HepG2 (cell line): ENCODE results near the gene MAN1C1. TPM values are rescaled to one million over a fixed set of nuclear protein-coding genes. Genes with fewer than 3 reads are reported as not detected.

Experiments
- ATAC-seq: fragments of 200-7000 bp; cut with Tn5 transposase; 3 replicates; pipeline ENCODE4 v1.9.1; 2020; ENCODE audit warnings: mild to moderate bottlenecking, moderate library complexity
- BruUV-seq: library from RNA; stranded (reverse); fragments of 400-500 nt; replicated peaks from 2 replicates; lab custom pipeline; 2021; lab: Mats Ljungman, UMichigan
- CTCF ChIA-PET: fragments of 300-600 bp; formaldehyde crosslinking; extraction: SDS; loops from one replicate; lab custom pipeline; 2021; ENCODE audit warnings: low total read pairs, inconsistent platforms, low intra/inter-chr PET ratio; lab: Yijun Ruan, JAX
- POLR2A ChIA-PET: fragments of 350-600 bp; sonication (Branson Sonifier 250); formaldehyde crosslinking; loops from one replicate; lab custom pipeline; 2020; ENCODE audit warnings: antibody characterized with exemption, inconsistent platforms; lab: Yijun Ruan, JAX
- DNase-seq: peaks from one replicate; pipeline ENCODE4 v3.0.0-alpha.2; 2015; ENCODE audit warnings: low spot score
- FAIRE-seq: peaks from 3 replicates; lab custom pipeline; 2011; peaks lifted over from hg19 to GRCh38; lab: Jason Lieb, UNC
- H2AFZ ChIP-seq: one replicate; pipeline ENCODE4 v1.6.1; 2011; ENCODE audit warnings: low read length, inconsistent platforms
- H3K27ac ChIP-seq: fragments of 300-600 bp; 3 replicates; pipeline ENCODE4 v1.8.0; 2011; ENCODE audit warnings: mixed run types, mild to moderate bottlenecking, mixed read lengths, low read length, inconsistent platforms; ENCODE audit not compliant: insufficient read depth; ENCODE audit errors: extremely low read length
- H3K27me3 ChIP-seq, 2 experiments: fragments of 200-600 bp in 1 of 2; 2 replicates in 1 of 2; 3 replicates in 1 of 2; pipeline versions ENCODE4 v1.6.0 to v1.8.0; 2011; ENCODE audit warnings: low read length in 2 of 2, mild to moderate bottlenecking in 2 of 2, moderate library complexity in 2 of 2, inconsistent platforms in 1 of 2; ENCODE audit not compliant: insufficient read depth in 2 of 2, control insufficient read depth in 1 of 2
- H3K36me3 ChIP-seq, 2 experiments: fragments of 200-600 bp in 1 of 2; replicated peaks in 1 of 2; 2 replicates in 1 of 2; 3 replicates in 1 of 2; pipeline versions ENCODE4 v1.5.1 to v1.8.0; 2011; ENCODE audit warnings: low read length in 2 of 2, inconsistent platforms in 1 of 2; ENCODE audit not compliant: insufficient read depth in 2 of 2, control insufficient read depth in 1 of 2
- H3K4me1 ChIP-seq: 2 replicates; pipeline ENCODE4 v1.5.1; 2012; ENCODE audit warnings: low read length, inconsistent platforms; ENCODE audit not compliant: insufficient read depth
- H3K4me2 ChIP-seq: 2 replicates; pipeline ENCODE4 v1.6.0; 2011; ENCODE audit warnings: low read depth, low read length, inconsistent platforms
- H3K4me3 ChIP-seq, 3 experiments: fragments of 200-600 bp in 1 of 3; sonication (generic), shearing (Covaris generic) in 1 of 3; replicated peaks in 1 of 3; 2 replicates each; pipeline ENCODE4 v1.5.1; 2011 to 2016; ENCODE audit warnings: low read length in 3 of 3, inconsistent platforms in 2 of 3, low read depth in 2 of 3, mild to moderate bottlenecking in 2 of 3, control low read depth in 1 of 3, mixed read lengths in 1 of 3; ENCODE audit not compliant: insufficient read depth in 1 of 3
- H3K79me2 ChIP-seq: one replicate; pipeline ENCODE4 v1.6.1; 2011; ENCODE audit warnings: low read length, inconsistent platforms; ENCODE audit not compliant: insufficient read depth
- H3K9ac ChIP-seq: 2 replicates; pipeline ENCODE4 v1.6.0; 2011; ENCODE audit warnings: mild to moderate bottlenecking, low read depth, low read length, inconsistent platforms; ENCODE audit not compliant: insufficient read depth
- H3K9me3 ChIP-seq: 2 replicates; pipeline ENCODE4 v1.5.1; 2012; ENCODE audit warnings: mild to moderate bottlenecking, low read length
- H4K20me1 ChIP-seq: 2 replicates; pipeline ENCODE4 v1.6.0; 2011; ENCODE audit warnings: inconsistent platforms, mild to moderate bottlenecking, low read length, moderate library complexity; ENCODE audit not compliant: insufficient read depth
- ARID5B ChIP-seq: IDR thresholded peaks from 2 replicates; pipeline ENCODE4 v1.4.0; 2020; ENCODE audit warnings: mild to moderate bottlenecking, missing genetic modification reagents
- BCLAF1 ChIP-seq: fragments of 450-650 bp; IDR thresholded peaks from 2 replicates; pipeline ENCODE4 v1.6.1; 2017; ENCODE audit warnings: mild to moderate bottlenecking
- MAFK ChIP-seq, 2 experiments: IDR thresholded peaks in 1 of 2; conservative IDR thresholded peaks in 1 of 2; 2 replicates each; pipeline ENCODE4 v1.6.1; 2011; ENCODE audit warnings: improper control_type of control experiment in 2 of 2, low read length in 2 of 2
- NCOR1 ChIP-seq: fragments of 200-600 bp; sonication (generic); IDR thresholded peaks from 2 replicates; pipeline ENCODE4 v1.7.0; 2017; ENCODE audit warnings: antibody characterized with exemption, low read length, borderline replicate concordance
- SP1 ChIP-seq, 2 experiments: fragments of 450-650 bp in 1 of 2; sonication (generic) in 1 of 2; formaldehyde crosslinking in 1 of 2; IDR thresholded peaks; 2 replicates each; pipeline versions ENCODE4 v1.4.0 to v1.6.1; 2016 to 2020; ENCODE audit warnings: missing genetic modification reagents in 1 of 2
- TEF ChIP-seq: sonication (generic); formaldehyde crosslinking; IDR thresholded peaks from 2 replicates; pipeline ENCODE4 v1.5.0; 2020; ENCODE audit warnings: missing genetic modification reagents
- ZNF530 ChIP-seq: sonication (generic); formaldehyde crosslinking; IDR thresholded peaks from 2 replicates; pipeline ENCODE4 v1.5.0; 2020; ENCODE audit warnings: low read depth, mild to moderate bottlenecking, missing genetic modification reagents
- ZNF691 ChIP-seq: sonication (generic); formaldehyde crosslinking; IDR thresholded peaks from 2 replicates; pipeline ENCODE4 v1.4.0; 2020; ENCODE audit warnings: missing genetic modification reagents, low read depth, mild to moderate bottlenecking, borderline replicate concordance
- ZNF841 ChIP-seq: sonication (generic); formaldehyde crosslinking; IDR thresholded peaks from 2 replicates; pipeline ENCODE4 v1.8.1; 2023; ENCODE audit warnings: missing genetic modification reagents, borderline replicate concordance
- WGBS: methylation state at CpG from one replicate; pipeline ENCODE4 v1.1.6; 2017; ENCODE audit warnings: low lambda C conversion rate; 5-methylcytosine and 5-hydroxymethylcytosine counted together
- in situ Hi-C: cut with HindIII; loops from 2 replicates; pipeline ENCODE4 v1.10.0; 2017; ENCODE audit warnings: low pct_unique_long_range_greater_than_20kb; ENCODE audit not compliant: extremely low pct_ligation_motif_present
- intact Hi-C: fragments of 100-400 bp; cut with micrococcal nuclease; formaldehyde crosslinking; loops from one replicate; pipeline ENCODE4 v1.10.0; 2022; ENCODE audit not compliant: unreplicated experiment
- polyA plus RNA-seq, 8 experiments: library from polyadenylated mRNA; depleted of rRNA in 3 of 8; stranded (reverse) in 7 of 8; unstranded in 1 of 8; fragments of >200 nt; fragmentation: Illumina TruSeq in 4 of 8; extraction: Trizol in 4 of 8; gene quantifications; 2 replicates each; pipeline versions ENCODE4 v1.2.1 to v1.2.3, GENCODE V29; 2011 to 2016; ENCODE audit warnings: low read depth in 4 of 8, missing spikeins in 1 of 8, mixed read lengths in 1 of 8; ENCODE audit not compliant: insufficient read depth in 1 of 8
- total RNA-seq, 5 experiments: library from RNA; depleted of rRNA; stranded (reverse); fragments of >200 nt; fragmentation: Illumina TruSeq; extraction: Trizol; gene quantifications; 2 replicates each; pipeline ENCODE4 v1.2.3, GENCODE V29; 2016; ENCODE audit warnings: low read depth in 1 of 5

MAN1C1 gene
- total and polyA plus RNA-seq, 2 of the 13 experiments (the other 11 are each of a cell fraction or from before 2014, with no cell fraction given), result 0.18 to 0.49 TPM

- H3K9ac ChIP-seq, result no peak overlapping the region
- ChIA-PET POLR2A (no interaction called here), CTCF (no interaction called here)
- no peaks in the 10 kb centered on the region for H3K9me3 ChIP-seq
- no peaks in the 10 kb centered on the region for H3K79me2 ChIP-seq
- intact Hi-C loops (no loop called here), in situ Hi-C loops (no loop called here)
- no peaks in the 10 kb centered on the region for H4K20me1 ChIP-seq
- ATAC-seq, result no peak
- TF ChIP-seq TEF (CRISPR knock-in tag) (no peak), MAFK (conservative IDR thresholded peaks at IDR 0.05 in 1 of 2, IDR thresholded peaks at IDR 0.05 in 1 of 2; ENCODE audit: low read length in 2 of 2) (no peak)
- H3K27ac ChIP-seq, result no peak overlapping the region
- H3K4me1 ChIP-seq, result peaks cover 7% of the 10 kb centered on the region
- no peak overlapping the region for H3K4me3 ChIP-seq
- BruUV-seq, result no TSS peak
- no peak overlapping the region for H2AFZ ChIP-seq
- no peaks in the 10 kb centered on the region for H3K27me3 ChIP-seq
- H3K4me2 ChIP-seq, result no peak overlapping the region
- WGBS, result 15% methylated on average over 5 of the region's 5 CpGs
- no peak for FAIRE-seq
- no peak for DNase-seq
- H3K36me3 ChIP-seq, result no peaks in the 10 kb centered on the region
These were observed 99.7 kb downstream of the MAN1C1 start for GRCh38 chr1:25716320-25716719.

- DNase-seq (no peak), ATAC-seq (no peak), FAIRE-seq (no peak)
- Histone ChIP-seq H3K4me2 (no peak overlapping the region), H3K9ac (no peak overlapping the region), H3K4me3 (no peak overlapping the region), H3K27me3 (peaks cover 0 to 12% of the 10 kb centered on the region in 2 experiments; a peak in 1 of 5 replicates), H3K79me2 (no peaks in the 10 kb centered on the region), H3K4me1 (no peaks in the 10 kb centered on the region), H3K27ac (no peak overlapping the region), H4K20me1 (no peaks in the 10 kb centered on the region), H3K9me3 (no peaks in the 10 kb centered on the region), H2AFZ (no peak overlapping the region), H3K36me3 (no peaks in the 10 kb centered on the region)
- in situ Hi-C loops, result no loop called here
- ChIA-PET POLR2A (no interaction called here), CTCF (no interaction called here)
- intact Hi-C loops, result no loop called here
- no TSS peak for BruUV-seq
- 90% methylated on average over 2 of the region's 2 CpGs for WGBS
- TF ChIP-seq ARID5B (CRISPR knock-in tag) (no peak), ZNF691 (no peak), ZNF841 (no peak), NCOR1 (no peak), ZNF530 (CRISPR knock-in tag) (no peak), BCLAF1 (no peak), SP1 (IDR thresholded peaks at IDR 0.05) (no peak), SP1 (CRISPR knock-in tag; IDR thresholded peaks at IDR 0.05) (no peak)
These were observed 102.1 kb downstream of the MAN1C1 start for GRCh38 chr1:25718732-25719131.
